Upper lobe of left lung (tissue), 4 donors: ENCODE measurements around the gene SLCO1A2.

ENCODE experiments used
- CTCF ChIP-seq, 6 experiments: fragments of 450-650 bp in 4 of 6; fragments of 200-600 bp in 2 of 6; sonication (generic) in 2 of 6; IDR thresholded peaks; one replicate each; pipeline ENCODE4 v1.5.1; 2016 to 2019; ENCODE audit warnings: antibody characterized with exemption in 6 of 6
- POLR2A ChIP-seq, 4 donors: fragments of 450-650 bp; IDR thresholded peaks; one replicate each; pipeline ENCODE4 v1.5.1; 2016 to 2017; ENCODE audit warnings: antibody characterized with exemption in 4 of 4, mild to moderate bottlenecking in 2 of 4

- TF ChIP-seq CTCF (IDR thresholded peaks at IDR 0.05) (no peak), POLR2A (IDR thresholded peaks at IDR 0.05) (no peak)
Measured at GRCh38 chr12:21353487-21353886, 18.8 kb upstream of the SLCO1A2 start.
